ENCODE data around the gene SH3BGR.

- TF ChIP-seq TSHZ2 (CRISPR knock-in tag; IDR thresholded peaks at IDR 0.05) (no peak), ZNF70 (CRISPR knock-in tag; IDR thresholded peaks at IDR 0.05) (no peak), PATZ1 (CRISPR knock-in tag; IDR thresholded peaks at IDR 0.05; ENCODE audit: borderline replicate concordance) (no peak), RARB (CRISPR knock-in tag; IDR thresholded peaks at IDR 0.05) (no peak), ARNTL (CRISPR knock-in tag; IDR thresholded peaks at IDR 0.05; ENCODE audit: borderline replicate concordance, low read depth) (no peak), GLIS3 (CRISPR knock-in tag; IDR thresholded peaks at IDR 0.05) (no peak), CSRNP3 (CRISPR knock-in tag; IDR thresholded peaks at IDR 0.05) (no peak), ZC3H10 (CRISPR knock-in tag; IDR thresholded peaks at IDR 0.05) (no peak), ZNF565 (CRISPR knock-in tag; conservative IDR thresholded peaks at IDR 0.05; ENCODE audit: low read depth) (no peak), CREB5 (CRISPR knock-in tag; IDR thresholded peaks at IDR 0.05; ENCODE audit: low read depth) (no peak), CSDC2 (CRISPR knock-in tag; IDR thresholded peaks at IDR 0.05) (no peak)
- TF ChIP-seq, protein P1, sequence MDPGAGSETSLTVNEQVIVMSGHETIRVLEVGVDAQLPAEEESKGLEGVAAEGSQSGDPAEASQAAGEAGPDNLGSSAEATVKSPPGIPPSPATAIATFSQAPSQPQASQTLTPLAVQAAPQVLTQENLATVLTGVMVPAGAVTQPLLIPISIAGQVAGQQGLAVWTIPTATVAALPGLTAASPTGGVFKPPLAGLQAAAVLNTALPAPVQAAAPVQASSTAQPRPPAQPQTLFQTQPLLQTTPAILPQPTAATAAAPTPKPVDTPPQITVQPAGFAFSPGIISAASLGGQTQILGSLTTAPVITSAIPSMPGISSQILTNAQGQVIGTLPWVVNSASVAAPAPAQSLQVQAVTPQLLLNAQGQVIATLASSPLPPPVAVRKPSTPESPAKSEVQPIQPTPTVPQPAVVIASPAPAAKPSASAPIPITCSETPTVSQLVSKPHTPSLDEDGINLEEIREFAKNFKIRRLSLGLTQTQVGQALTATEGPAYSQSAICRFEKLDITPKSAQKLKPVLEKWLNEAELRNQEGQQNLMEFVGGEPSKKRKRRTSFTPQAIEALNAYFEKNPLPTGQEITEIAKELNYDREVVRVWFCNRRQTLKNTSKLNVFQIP (CRISPR knock-in tag; IDR thresholded peaks at IDR 0.05; ENCODE audit: borderline replicate concordance, low read depth) = no peak
These were observed 27.5 kb downstream of the SH3BGR start for GRCh38 chr21:39479164-39479813.
